Natural killer cell (primary cell): ENCODE data around the gene LRRC47. TPM values are rescaled to one million over a fixed set of nuclear protein-coding genes. Genes with fewer than 3 reads are reported as not detected.
"Not testable (repeated sequence)": the region's sequence is repeated elsewhere in the genome, so short reads cannot be mapped to it uniquely, and the experiment has no call there.

Experiments
- ATAC-seq, 3 donors: fragments of 150-1000 bp in 2 of 3; fragments of 200-7000 bp in 1 of 3; cut with Tn5 transposase; 1 replicate in 1 of 3; 2 replicates in 2 of 3; pipeline ENCODE4 v1.10.0; 2021; ENCODE audit warnings: mild to moderate bottlenecking in 2 of 3, moderate library complexity in 2 of 3
- DNase-seq, 2 donors: peaks; one replicate each; pipeline versions ENCODE4 v3.0.0 to v3.0.0-alpha.2; 2013 to 2021; ENCODE audit warnings: mixed read lengths in 1 of 2
- H3K27ac ChIP-seq: one replicate; pipeline ENCODE4 v1.5.1; 2013; ENCODE audit warnings: mild to moderate bottlenecking, low read length
- H3K27me3 ChIP-seq: one replicate; pipeline ENCODE4 v1.6.1; 2013; ENCODE audit warnings: low read length; ENCODE audit not compliant: control insufficient read depth, insufficient read depth
- H3K36me3 ChIP-seq: one replicate; pipeline ENCODE4 v1.6.1; 2013; ENCODE audit warnings: low read length; ENCODE audit not compliant: control insufficient read depth, insufficient read depth
- H3K4me1 ChIP-seq: one replicate; pipeline ENCODE4 v1.6.1; 2013; ENCODE audit warnings: low read length; ENCODE audit not compliant: control insufficient read depth, insufficient read depth
- H3K4me3 ChIP-seq: one replicate; pipeline ENCODE4 v1.5.1; 2013; ENCODE audit warnings: low read length
- H3K9me3 ChIP-seq: one replicate; pipeline ENCODE4 v1.6.1; 2013; ENCODE audit warnings: low read length; ENCODE audit not compliant: control insufficient read depth, insufficient read depth
- H3K27ac Mint-ChIP-seq, 2 donors: one replicate each; pipeline ENCODE4 v1.8.0; 2022; ENCODE audit warnings: mild to moderate bottlenecking in 2 of 2, mixed read lengths in 2 of 2, moderate library complexity in 1 of 2
- H3K27me3 Mint-ChIP-seq, 2 donors: one replicate each; pipeline ENCODE4 v1.8.0; 2022; ENCODE audit warnings: low read depth in 2 of 2, mixed read lengths in 2 of 2
- H3K36me3 Mint-ChIP-seq: one replicate; pipeline ENCODE4 v1.8.0; 2022; ENCODE audit warnings: mixed read lengths
- H3K4me1 Mint-ChIP-seq, 2 donors: one replicate each; pipeline ENCODE4 v1.8.0; 2022; ENCODE audit warnings: mixed read lengths in 2 of 2
- H3K4me3 Mint-ChIP-seq: one replicate; pipeline ENCODE4 v1.8.0; 2022; ENCODE audit warnings: mild to moderate bottlenecking, moderate library complexity, mixed read lengths
- H3K9me3 Mint-ChIP-seq, 2 donors: one replicate each; pipeline ENCODE4 v1.8.0; 2022; ENCODE audit warnings: mixed read lengths in 2 of 2
- WGBS: methylation state at CpG from one replicate; pipeline ENCODE4 v1.1.7; 2013; ENCODE audit warnings: missing lambda C conversion rate; ENCODE audit not compliant: insufficient coverage; 5-methylcytosine and 5-hydroxymethylcytosine counted together
- intact Hi-C: fragments of 100-400 bp; cut with micrococcal nuclease; formaldehyde crosslinking; loops from one replicate; pipeline ENCODE4 v1.14.2; 2022
- total RNA-seq, 4 donors: library from RNA; stranded (reverse); fragments of 120-200 nt in 1 of 4; gene quantifications; one replicate each; pipeline versions ENCODE4 v1.2.3 to v1.2.4, GENCODE V29; 2013 to 2022
- TF ChIP-seq, protein P1 (sequence below): fragments of 200-600 bp; IDR thresholded peaks from one replicate; pipeline ENCODE4 v1.8.0; 2022; ENCODE audit warnings: antibody characterized with exemption

The LRRC47 gene
- total RNA-seq, 3 donors from 2014 or later (not counting 1 experiment from before 2014, with no cell fraction given) = 33.5 to 49.8 (median 45.2) TPM

- TF ChIP-seq, protein P1, sequence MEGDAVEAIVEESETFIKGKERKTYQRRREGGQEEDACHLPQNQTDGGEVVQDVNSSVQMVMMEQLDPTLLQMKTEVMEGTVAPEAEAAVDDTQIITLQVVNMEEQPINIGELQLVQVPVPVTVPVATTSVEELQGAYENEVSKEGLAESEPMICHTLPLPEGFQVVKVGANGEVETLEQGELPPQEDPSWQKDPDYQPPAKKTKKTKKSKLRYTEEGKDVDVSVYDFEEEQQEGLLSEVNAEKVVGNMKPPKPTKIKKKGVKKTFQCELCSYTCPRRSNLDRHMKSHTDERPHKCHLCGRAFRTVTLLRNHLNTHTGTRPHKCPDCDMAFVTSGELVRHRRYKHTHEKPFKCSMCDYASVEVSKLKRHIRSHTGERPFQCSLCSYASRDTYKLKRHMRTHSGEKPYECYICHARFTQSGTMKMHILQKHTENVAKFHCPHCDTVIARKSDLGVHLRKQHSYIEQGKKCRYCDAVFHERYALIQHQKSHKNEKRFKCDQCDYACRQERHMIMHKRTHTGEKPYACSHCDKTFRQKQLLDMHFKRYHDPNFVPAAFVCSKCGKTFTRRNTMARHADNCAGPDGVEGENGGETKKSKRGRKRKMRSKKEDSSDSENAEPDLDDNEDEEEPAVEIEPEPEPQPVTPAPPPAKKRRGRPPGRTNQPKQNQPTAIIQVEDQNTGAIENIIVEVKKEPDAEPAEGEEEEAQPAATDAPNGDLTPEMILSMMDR = no peak
- no peaks in the 10 kb centered on the region for H3K9me3 ChIP-seq
- peaks cover 9% of the 10 kb centered on the region for H3K4me1 ChIP-seq
- H3K36me3 ChIP-seq = peaks cover 18% of the 10 kb centered on the region
- H3K36me3 Mint-ChIP-seq = no peaks in the 10 kb centered on the region
- no peak overlapping the region for H3K27ac Mint-ChIP-seq
- peaks cover 4% of the 10 kb centered on the region in 2 donors for H3K4me1 Mint-ChIP-seq
- WGBS = 95% methylated on average over 42 of the region's 42 CpGs
- no peaks in the 10 kb centered on the region for H3K27me3 ChIP-seq
- H3K27ac ChIP-seq = no peak overlapping the region
- H3K4me3 ChIP-seq = no peak overlapping the region
- no peaks in the 10 kb centered on the region for H3K9me3 Mint-ChIP-seq
- intact Hi-C loops = no loop called here
- ATAC-seq (no peak), DNase-seq (no peak)
- H3K27me3 Mint-ChIP-seq = no peaks in the 10 kb centered on the region
- H3K4me3 Mint-ChIP-seq = no peak overlapping the region
These were observed 18.7 kb upstream of the LRRC47 start for GRCh38 chr1:3814771-3815561.

DNA sequence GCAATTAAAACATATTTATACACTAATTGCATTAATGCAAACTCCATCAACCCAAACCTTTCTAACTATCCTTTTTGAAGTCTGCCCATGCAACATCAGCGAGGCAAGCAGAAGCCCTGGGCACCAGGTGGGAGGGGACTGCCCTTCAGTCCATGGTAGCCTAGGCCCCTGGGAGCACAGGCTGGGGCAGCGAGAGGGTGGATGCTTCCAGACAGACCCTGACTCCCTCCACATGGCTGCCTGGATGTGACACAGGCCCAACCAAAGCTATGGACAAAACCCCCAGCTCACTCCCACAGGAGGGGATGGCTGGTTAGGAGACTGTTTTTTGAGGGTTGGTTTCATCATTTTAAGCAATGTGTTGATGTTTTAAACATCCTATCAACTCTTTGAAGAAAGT is 17.8 kb upstream of the LRRC47 start:
- no peaks in the 10 kb centered on the region for H3K36me3 Mint-ChIP-seq
- no peaks in the 10 kb centered on the region for H3K27me3 Mint-ChIP-seq
- no peaks in the 10 kb centered on the region for H3K9me3 Mint-ChIP-seq
- H3K4me1 Mint-ChIP-seq = peaks cover 6 to 7% of the 10 kb centered on the region in 2 donors
- DNase-seq (no peak), ATAC-seq (no peak)
- no peak overlapping the region for H3K4me3 Mint-ChIP-seq
- Histone ChIP-seq H3K4me1 (peaks cover 17% of the 10 kb centered on the region), H3K27me3 (no peaks in the 10 kb centered on the region), H3K27ac (no peak overlapping the region), H3K9me3 (no peaks in the 10 kb centered on the region), H3K4me3 (no peak overlapping the region), H3K36me3 (peaks cover 18% of the 10 kb centered on the region)
- intact Hi-C loops = no loop called here
- TF ChIP-seq, protein P1 = no peak
- 95% methylated on average over 2 of the region's 2 CpGs for WGBS
- H3K27ac Mint-ChIP-seq = no peak overlapping the region

GRCh38 chr1:3811595-3811911 is 15.3 kb upstream of the LRRC47 start:
- Mint-ChIP-seq H3K36me3 (no peaks in the 10 kb centered on the region), H3K4me1 (peaks cover 6 to 7% of the 10 kb centered on the region in 2 donors), H3K27me3 (peaks cover 0 to 3% of the 10 kb centered on the region in 2 donors), H3K27ac (peak overlapping the region in 1 of 2 donors; percentile 65), H3K9me3 (no peaks in the 10 kb centered on the region), H3K4me3 (no peak overlapping the region)
- Histone ChIP-seq H3K27ac (no peak overlapping the region), H3K9me3 (no peaks in the 10 kb centered on the region), H3K4me3 (no peak overlapping the region), H3K4me1 (peaks cover 17% of the 10 kb centered on the region), H3K36me3 (peaks cover 18% of the 10 kb centered on the region), H3K27me3 (no peaks in the 10 kb centered on the region)
- TF ChIP-seq, protein P1 = no peak
- DNase-seq (no peak), ATAC-seq (no peak)
- intact Hi-C loops = no loop called here
- WGBS = 52% methylated on average over 2 of the region's 2 CpGs

GRCh38 chr1:3810149-3810761 is 14.0 kb upstream of the LRRC47 start:
- 59% methylated on average over 9 of the region's 9 CpGs for WGBS
- Histone ChIP-seq H3K36me3 (peaks cover 11% of the 10 kb centered on the region), H3K4me1 (peaks cover 17% of the 10 kb centered on the region)
- peak; percentile 78 to 90 (median 87) for ATAC-seq
- H3K4me1 Mint-ChIP-seq, H3K36me3 Mint-ChIP-seq, H3K27me3 ChIP-seq, intact Hi-C loops, H3K4me3 ChIP-seq, H3K9me3 Mint-ChIP-seq, H3K27ac ChIP-seq, H3K9me3 ChIP-seq: not testable (repeated sequence)
- Mint-ChIP-seq H3K27me3 (peaks cover 10% of the 10 kb centered on the region in 2 donors), H3K27ac (peak overlapping the region; percentile 58 to 71), H3K4me3 (peak overlapping the region; percentile 36)
- peak in 1 of 2 donors; percentile 59 for DNase-seq
